ENCODE results near the gene DLX5.

DLX5 gene

GRCh38 chr7:97015279-97015678 is 9.4 kb downstream of the DLX5 start:
- in situ Hi-C loops (cut with HindIII; ENCODE audit: low pct_unique_long_range_greater_than_20kb, low sequenced_read_pairs): no loop called here
- TF ChIP-seq JUND (IDR thresholded peaks at IDR 0.05; ENCODE audit: low read depth): no peak
- no peak for DNase-seq (ENCODE audit: low read depth in 1 of 2, low spot score in 1 of 2)

DNA sequence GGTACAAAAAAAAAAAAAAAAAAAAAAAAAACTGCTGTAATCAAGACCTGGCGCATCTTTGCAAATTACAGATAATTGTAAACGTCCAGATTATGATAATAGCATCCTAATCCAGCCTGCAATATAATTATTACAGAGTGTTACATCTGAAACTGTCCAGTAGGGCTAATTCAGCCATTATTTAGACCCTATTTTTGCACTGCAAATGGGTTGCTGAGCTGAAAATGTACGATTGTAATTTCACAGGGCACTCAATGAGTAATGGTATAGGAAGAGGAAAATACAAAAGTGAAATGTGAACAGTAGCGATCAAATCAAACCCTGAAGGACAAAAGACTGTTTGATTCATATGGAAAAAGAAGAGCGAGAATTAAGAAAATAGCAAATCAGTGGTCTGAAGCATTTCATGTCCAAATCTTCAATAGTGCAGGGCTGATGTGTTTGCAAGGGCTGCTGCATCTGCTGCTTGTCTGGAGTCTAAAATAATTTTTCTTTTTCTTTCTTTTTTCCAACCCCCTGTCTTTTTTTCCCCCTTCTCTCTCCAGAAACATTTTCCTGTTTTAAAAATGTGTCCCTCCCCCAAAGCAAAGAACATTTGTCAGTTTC is 10.4 kb downstream of the DLX5 start:
- no peak for TF ChIP-seq JUND (IDR thresholded peaks at IDR 0.05; ENCODE audit: low read depth)
- in situ Hi-C loops (cut with HindIII; ENCODE audit: low pct_unique_long_range_greater_than_20kb, low sequenced_read_pairs): no loop called here
- DNase-seq (ENCODE audit: low read depth in 1 of 2, low spot score in 1 of 2): no peak

DNA sequence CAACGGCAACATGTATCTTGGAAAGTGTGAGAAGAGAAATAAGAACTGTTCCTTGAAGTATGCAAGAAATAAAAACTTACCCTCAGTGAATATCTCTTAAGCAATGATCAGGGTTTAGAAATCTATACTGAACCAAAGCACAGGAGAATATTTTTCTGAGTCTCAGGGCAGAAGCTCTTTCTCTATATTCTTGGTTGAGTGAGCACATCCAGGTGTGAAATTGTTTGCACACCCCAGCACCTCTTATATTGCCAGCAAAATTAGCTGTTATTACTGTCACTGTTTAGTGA is 10.8 kb downstream of the DLX5 start:
- TF ChIP-seq JUND (IDR thresholded peaks at IDR 0.05; ENCODE audit: low read depth): no peak
- DNase-seq (ENCODE audit: low read depth in 1 of 2, low spot score in 1 of 2): no peak
- in situ Hi-C loops (cut with HindIII; ENCODE audit: low pct_unique_long_range_greater_than_20kb, low sequenced_read_pairs): no loop called here

GRCh38 chr7:97013134-97013844 is 11.3 kb downstream of the DLX5 start:
- no peak for TF ChIP-seq JUND (IDR thresholded peaks at IDR 0.05; ENCODE audit: low read depth)
- DNase-seq (ENCODE audit: low read depth in 1 of 2, low spot score in 1 of 2): no peak
- in situ Hi-C loops (cut with HindIII; ENCODE audit: low pct_unique_long_range_greater_than_20kb, low sequenced_read_pairs): no loop called here

GRCh38 chr7:97012365-97013133 is 12.1 kb downstream of the DLX5 start:
- in situ Hi-C loops (cut with HindIII; ENCODE audit: low pct_unique_long_range_greater_than_20kb, low sequenced_read_pairs): no loop called here
- no peak for TF ChIP-seq JUND (IDR thresholded peaks at IDR 0.05; ENCODE audit: low read depth)

GRCh38 chr7:97011536-97012364 is 12.9 kb downstream of the DLX5 start:
- DNase-seq (ENCODE audit: low read depth in 1 of 2, low spot score in 1 of 2): no peak
- TF ChIP-seq JUND (IDR thresholded peaks at IDR 0.05; ENCODE audit: low read depth): no peak
- in situ Hi-C loops (cut with HindIII; ENCODE audit: low pct_unique_long_range_greater_than_20kb, low sequenced_read_pairs): no loop called here

More at GRCh38 chr7:97012365-97013133, 12.1 kb downstream of the DLX5 start:
- no peak for DNase-seq (ENCODE audit: low read depth in 1 of 2, low spot score in 1 of 2)

DNA sequence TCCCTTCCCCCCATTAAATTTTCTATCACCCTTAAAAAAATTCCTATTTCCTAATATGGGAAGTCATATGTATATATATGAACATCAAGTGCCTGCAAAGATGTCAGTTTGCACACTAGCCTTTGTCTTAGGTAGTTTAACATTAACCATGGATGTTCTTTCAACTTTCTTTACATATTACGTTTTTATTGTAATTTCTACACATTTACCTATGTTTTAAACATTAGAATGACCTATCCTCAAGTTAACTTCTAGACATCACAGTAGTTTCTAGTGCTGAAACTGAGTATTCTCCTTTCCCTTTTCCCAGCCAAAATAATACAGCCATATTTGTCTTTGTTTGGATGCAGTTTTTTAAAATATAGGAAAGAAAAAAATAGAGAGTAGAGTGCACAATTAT is 13.5 kb downstream of the DLX5 start:
- DNase-seq (ENCODE audit: low read depth in 1 of 2, low spot score in 1 of 2): no peak
- TF ChIP-seq JUND (IDR thresholded peaks at IDR 0.05; ENCODE audit: low read depth): no peak
- in situ Hi-C loops (cut with HindIII; ENCODE audit: low pct_unique_long_range_greater_than_20kb, low sequenced_read_pairs): no loop called here

GRCh38 chr7:97009753-97010732 is 14.6 kb downstream of the DLX5 start:
- DNase-seq (ENCODE audit: low read depth in 1 of 2, low spot score in 1 of 2): no peak
- in situ Hi-C loops (cut with HindIII; ENCODE audit: low pct_unique_long_range_greater_than_20kb, low sequenced_read_pairs): no loop called here
- TF ChIP-seq JUND (IDR thresholded peaks at IDR 0.05; ENCODE audit: low read depth): no peak

DNA sequence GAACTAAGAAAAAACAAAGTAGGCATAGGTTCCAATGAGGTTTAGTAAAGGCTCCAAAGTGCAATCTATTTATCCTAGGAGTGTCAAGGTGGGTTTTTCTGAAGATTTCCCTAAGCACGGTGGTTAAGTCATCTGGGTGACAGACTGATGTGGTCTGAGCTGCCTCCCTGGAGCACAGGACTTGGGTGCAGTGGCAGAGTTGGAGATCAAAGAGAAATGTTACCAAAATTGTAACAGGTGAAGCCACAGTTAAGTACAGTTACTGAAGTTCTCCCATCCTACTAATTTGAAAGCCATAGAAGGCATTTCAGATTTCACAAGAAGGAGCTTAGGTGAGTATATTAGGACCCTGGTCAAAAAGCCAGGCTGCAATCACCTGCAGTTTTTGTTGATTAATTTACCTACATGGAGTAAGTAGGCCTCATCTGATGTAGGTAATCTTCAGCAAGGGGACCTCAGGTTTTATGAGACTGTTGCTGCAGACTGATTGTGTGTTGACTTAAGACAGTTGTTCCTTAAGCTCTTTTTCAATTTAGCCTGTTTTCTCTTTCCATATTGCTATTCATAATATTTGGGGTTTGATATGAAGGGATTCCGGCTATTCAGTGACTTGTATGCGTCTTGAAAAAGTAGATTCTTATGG is 16.2 kb downstream of the DLX5 start:
- in situ Hi-C loops (cut with HindIII; ENCODE audit: low pct_unique_long_range_greater_than_20kb, low sequenced_read_pairs): no loop called here

GRCh38 chr7:97007583-97007861 is 17.1 kb downstream of the DLX5 start:
- no peak for TF ChIP-seq JUND (IDR thresholded peaks at IDR 0.05; ENCODE audit: low read depth)
- DNase-seq (ENCODE audit: low read depth in 1 of 2, low spot score in 1 of 2): no peak
- in situ Hi-C loops (cut with HindIII; ENCODE audit: low pct_unique_long_range_greater_than_20kb, low sequenced_read_pairs): no loop called here

More for the DNA sequence above, 16.2 kb downstream of the DLX5 start:
- DNase-seq (ENCODE audit: low read depth in 1 of 2, low spot score in 1 of 2): no peak
- no peak for TF ChIP-seq JUND (IDR thresholded peaks at IDR 0.05; ENCODE audit: low read depth)

DNA sequence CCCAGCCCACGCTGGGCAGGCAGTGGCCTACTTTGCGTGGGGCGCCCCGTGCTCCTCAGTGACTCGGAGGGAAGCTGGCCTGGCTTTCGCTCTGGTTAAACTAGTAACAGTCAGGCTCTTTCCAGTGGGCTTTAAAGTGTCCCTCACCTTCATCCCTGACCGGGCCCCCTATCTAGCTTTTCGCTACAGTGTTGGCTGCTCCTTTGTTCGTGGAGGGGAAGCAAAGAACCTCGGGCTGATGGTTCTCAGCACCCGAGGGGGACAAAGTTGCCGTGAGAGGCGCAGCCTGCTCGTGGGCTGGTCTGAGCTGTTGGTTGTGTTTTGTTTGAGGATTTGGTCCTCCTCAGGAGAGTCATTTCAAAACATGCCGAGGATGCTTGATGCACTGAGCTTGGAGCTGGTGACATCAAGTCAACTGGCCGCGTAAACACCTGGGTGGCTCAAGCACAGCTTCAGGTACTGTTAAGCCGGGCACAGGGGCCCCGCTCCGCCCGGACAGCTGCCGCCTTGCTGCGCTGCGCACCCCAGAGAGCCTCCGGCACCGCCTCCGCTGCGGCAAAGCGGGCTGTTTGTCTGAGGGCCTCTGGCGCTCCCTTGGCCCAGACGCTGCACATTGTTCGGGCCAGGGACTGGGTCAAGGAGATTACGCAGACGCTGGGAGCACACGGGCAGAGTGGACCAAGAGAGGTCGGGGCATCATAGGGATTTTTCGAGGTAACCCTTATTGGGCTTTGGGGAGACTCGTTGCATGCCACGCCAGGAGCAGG is 17.6 kb downstream of the DLX5 start:
- no peak for TF ChIP-seq JUND (IDR thresholded peaks at IDR 0.05; ENCODE audit: low read depth)
- DNase-seq (ENCODE audit: low read depth in 1 of 2, low spot score in 1 of 2): no peak
- in situ Hi-C loops (cut with HindIII; ENCODE audit: low pct_unique_long_range_greater_than_20kb, low sequenced_read_pairs): no loop called here

Data from T47D (cell line).